Breast epithelium (tissue), 3 donors: ENCODE data around the gene SMIM28.

Experiments used
- CTCF ChIP-seq, 3 donors: fragments of 450-650 bp; IDR thresholded peaks; one replicate each; pipeline ENCODE4 v1.5.1; 2016 to 2017; ENCODE audit warnings: antibody characterized with exemption in 3 of 3, mild to moderate bottlenecking in 3 of 3, moderate library complexity in 3 of 3
- POLR2A ChIP-seq: fragments of 450-650 bp; IDR thresholded peaks from one replicate; pipeline ENCODE4 v1.6.1; 2016; ENCODE audit warnings: antibody characterized with exemption, mild to moderate bottlenecking, moderate library complexity

GRCh38 chr6:138371452-138371711 is 6.3 kb upstream of the SMIM28 start:
- TF ChIP-seq POLR2A (no peak), CTCF (IDR thresholded peaks at IDR 0.05) (no peak)
